Suprapubic skin (tissue), 3 donors: ENCODE measurements around the gene NPEPL1.

ENCODE experiments used
- CTCF ChIP-seq, 2 donors: fragments of 200-600 bp in 1 of 2; fragments of 450-650 bp in 1 of 2; sonication (generic) in 1 of 2; IDR thresholded peaks; one replicate each; pipeline ENCODE4 v1.5.1; 2016 to 2019; ENCODE audit warnings: antibody characterized with exemption in 2 of 2, mild to moderate bottlenecking in 1 of 2, moderate library complexity in 1 of 2
- POLR2A ChIP-seq, 2 donors: fragments of 450-650 bp; IDR thresholded peaks; one replicate each; pipeline ENCODE4 v1.6.1; 2017; ENCODE audit warnings: antibody characterized with exemption in 2 of 2, mild to moderate bottlenecking in 2 of 2, moderate library complexity in 2 of 2

DNA sequence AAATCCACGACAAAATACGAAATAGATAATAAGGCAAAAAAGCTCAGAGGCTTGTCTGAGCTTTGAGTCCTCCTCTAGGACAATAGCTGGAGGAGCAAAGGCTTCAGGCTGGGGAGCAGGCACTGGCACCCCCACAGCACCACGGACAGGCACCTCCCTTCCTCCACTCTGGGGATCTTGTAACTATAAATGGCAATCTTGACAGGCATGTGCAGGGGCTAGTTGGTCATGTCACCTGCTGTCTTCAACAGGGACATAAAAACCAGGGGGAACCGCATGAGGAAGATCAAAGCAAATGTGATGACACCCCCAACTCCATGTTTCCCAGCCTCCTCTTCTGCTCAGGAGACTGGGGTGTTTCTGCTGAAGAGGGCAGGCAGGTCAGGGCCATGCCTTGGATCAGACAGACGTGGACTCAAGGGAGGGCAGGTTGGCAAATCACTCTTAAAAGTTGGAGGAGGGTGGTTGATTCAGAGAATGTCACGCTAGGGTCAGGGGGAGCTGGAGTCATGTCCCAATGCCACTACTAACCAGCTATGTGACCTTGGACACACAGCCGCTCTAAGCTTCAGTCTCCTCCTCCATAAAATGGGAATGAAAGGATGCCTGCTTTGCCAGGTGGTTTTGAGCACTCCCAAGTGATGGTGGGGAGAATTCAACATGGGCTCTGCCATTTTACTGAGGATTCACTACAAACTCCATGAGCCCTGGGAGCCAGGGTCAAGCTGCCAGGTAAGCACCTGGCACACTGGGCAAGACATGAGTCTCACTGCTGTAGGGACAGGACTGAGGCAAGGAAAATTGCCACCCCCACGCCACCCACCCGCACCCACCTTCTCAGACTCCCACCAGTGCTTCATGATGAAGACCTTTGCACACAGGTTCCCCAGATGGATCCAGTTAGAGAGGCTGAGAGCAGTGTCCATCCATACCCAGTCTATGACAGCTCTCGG is 48.0 kb downstream of the NPEPL1 start:
- no peak for TF ChIP-seq CTCF (IDR thresholded peaks at IDR 0.05)
- TF ChIP-seq POLR2A (IDR thresholded peaks at IDR 0.05): no peak
